Right atrium auricular region (tissue), 2 donors: ENCODE measurements around the gene FBXO46. TPM values are rescaled to one million over a fixed set of nuclear protein-coding genes. Genes with fewer than 3 reads are reported as not detected.

Experiments used
- DNase-seq: peaks from one replicate; pipeline ENCODE4 v3.0.0-alpha.2; 2019; ENCODE audit warnings: low spot score
- H3K27ac ChIP-seq, 2 donors: fragments of 200-600 bp; sonication (generic); 1 replicate in 1 of 2; 2 replicates in 1 of 2; pipeline ENCODE4 v1.5.1; 2016 to 2019
- H3K27me3 ChIP-seq, 2 donors: fragments of 200-600 bp; sonication (generic); one replicate each; pipeline versions ENCODE4 v1.5.1 to v1.6.0; 2017 to 2019
- H3K36me3 ChIP-seq: fragments of 200-600 bp; sonication (generic); one replicate; pipeline ENCODE4 v1.5.1; 2016
- H3K4me1 ChIP-seq, 2 donors: fragments of 200-600 bp; sonication (generic); one replicate each; pipeline versions ENCODE4 v1.5.1 to v1.6.0; 2017 to 2019
- H3K4me3 ChIP-seq, 2 donors: fragments of 200-600 bp; sonication (generic); 1 replicate in 1 of 2; 2 replicates in 1 of 2; pipeline ENCODE4 v1.5.1; 2017 to 2019; ENCODE audit warnings: mild to moderate bottlenecking in 1 of 2, moderate library complexity in 1 of 2
- H3K9me3 ChIP-seq, 2 donors: fragments of 200-600 bp; sonication (generic); one replicate each; pipeline ENCODE4 v1.5.1; 2019
- total RNA-seq, 2 donors: library from RNA; depleted of rRNA; stranded (reverse); fragments of >200 nt; gene quantifications; one replicate each; pipeline ENCODE4 v1.1.0, GENCODE V29; 2016
- TF ChIP-seq, protein P1 (sequence below), 2 donors: fragments of 200-600 bp; sonication (generic); IDR thresholded peaks; one replicate each; pipeline ENCODE4 v1.5.1; 2019; ENCODE audit warnings: antibody characterized with exemption in 2 of 2

FBXO46 gene
- total RNA-seq, 2 donors from 2014 or later = 11.6 to 12.1 TPM

DNA sequence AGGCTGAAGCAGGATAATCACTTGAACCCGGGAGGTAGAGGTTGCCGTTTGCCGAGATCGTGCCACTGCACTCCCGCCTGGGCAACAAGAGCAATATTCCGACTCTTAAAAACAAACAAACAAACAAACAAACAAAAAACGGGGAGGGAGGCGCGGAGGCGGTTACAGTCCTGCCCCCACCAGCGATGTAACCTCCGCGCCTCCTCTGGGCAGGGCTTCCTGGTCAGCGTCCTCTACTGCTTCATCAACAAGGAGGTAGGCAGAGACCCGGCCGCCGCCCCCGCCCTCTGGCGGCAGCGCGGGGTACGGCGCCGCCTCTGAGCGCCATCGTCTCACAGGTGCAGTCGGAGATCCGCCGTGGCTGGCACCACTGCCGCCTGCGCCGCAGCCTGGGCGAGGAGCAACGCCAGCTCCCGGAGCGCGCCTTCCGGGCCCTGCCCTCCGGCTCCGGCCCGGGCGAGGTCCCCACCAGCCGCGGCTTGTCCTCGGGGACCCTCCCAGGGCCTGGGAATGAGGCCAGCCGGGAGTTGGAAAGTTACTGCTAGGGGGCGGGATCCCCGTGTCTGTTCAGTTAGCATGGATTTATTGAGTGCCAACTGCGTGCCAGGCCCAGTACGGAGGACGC is 49.2 kb downstream of the FBXO46 start:
- TF ChIP-seq, protein P1, sequence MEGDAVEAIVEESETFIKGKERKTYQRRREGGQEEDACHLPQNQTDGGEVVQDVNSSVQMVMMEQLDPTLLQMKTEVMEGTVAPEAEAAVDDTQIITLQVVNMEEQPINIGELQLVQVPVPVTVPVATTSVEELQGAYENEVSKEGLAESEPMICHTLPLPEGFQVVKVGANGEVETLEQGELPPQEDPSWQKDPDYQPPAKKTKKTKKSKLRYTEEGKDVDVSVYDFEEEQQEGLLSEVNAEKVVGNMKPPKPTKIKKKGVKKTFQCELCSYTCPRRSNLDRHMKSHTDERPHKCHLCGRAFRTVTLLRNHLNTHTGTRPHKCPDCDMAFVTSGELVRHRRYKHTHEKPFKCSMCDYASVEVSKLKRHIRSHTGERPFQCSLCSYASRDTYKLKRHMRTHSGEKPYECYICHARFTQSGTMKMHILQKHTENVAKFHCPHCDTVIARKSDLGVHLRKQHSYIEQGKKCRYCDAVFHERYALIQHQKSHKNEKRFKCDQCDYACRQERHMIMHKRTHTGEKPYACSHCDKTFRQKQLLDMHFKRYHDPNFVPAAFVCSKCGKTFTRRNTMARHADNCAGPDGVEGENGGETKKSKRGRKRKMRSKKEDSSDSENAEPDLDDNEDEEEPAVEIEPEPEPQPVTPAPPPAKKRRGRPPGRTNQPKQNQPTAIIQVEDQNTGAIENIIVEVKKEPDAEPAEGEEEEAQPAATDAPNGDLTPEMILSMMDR (IDR thresholded peaks at IDR 0.05) = peak; percentile 97 to 99
- H3K4me1 ChIP-seq = peaks cover 0 to 29% of the 10 kb centered on the region in 2 donors

DNA sequence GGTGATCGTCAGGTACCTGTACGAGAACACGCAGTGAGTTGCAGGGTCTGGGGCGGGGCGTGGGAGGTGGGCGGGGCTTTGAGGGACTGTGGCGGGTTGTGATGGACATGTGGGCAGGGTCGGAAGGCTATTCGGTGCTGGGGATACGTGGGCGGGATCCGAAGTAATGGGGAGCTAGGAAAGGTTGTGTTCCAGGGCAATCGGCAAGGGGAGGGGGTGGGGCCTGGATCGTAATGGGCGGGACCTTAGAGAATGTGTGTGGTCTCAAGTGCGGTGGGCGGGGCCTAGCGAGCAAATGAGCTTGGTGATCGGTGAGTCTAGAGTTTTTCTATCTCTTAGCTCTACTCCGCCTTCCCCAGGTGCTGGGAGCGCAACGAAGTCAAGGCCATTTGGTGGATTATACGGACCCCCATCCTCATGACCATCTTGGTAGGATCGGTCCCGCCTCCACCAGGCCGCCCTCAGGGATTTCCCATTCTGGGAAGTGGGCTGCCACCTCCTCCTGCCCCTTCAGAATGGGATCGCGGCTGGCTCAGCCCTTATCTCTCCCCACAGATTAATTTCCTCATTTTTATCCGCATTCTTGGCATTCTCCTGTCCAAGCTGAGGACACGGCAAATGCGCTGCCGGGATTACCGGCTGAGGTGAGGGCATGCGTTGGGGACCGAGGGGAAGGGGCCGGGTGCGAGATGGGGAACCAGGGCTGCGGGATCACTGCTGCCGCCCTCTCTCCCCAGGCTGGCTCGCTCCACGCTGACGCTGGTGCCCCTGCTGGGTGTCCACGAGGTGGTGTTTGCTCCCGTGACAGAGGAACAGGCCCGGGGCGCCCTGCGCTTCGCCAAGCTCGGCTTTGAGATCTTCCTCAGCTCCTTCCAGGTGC is 53.1 kb downstream of the FBXO46 start:
- DNase-seq = peak; percentile 70
- H3K36me3 ChIP-seq = no peaks in the 10 kb centered on the region
- H3K4me1 ChIP-seq = peaks cover 0 to 29% of the 10 kb centered on the region in 2 donors
- no peaks in the 10 kb centered on the region for H3K9me3 ChIP-seq
- TF ChIP-seq, protein P1 (IDR thresholded peaks at IDR 0.05) = no peak
- H3K27ac ChIP-seq = no peak overlapping the region
- peaks cover 6 to 14% of the 10 kb centered on the region in 2 donors for H3K27me3 ChIP-seq
- peak overlapping the region; percentile 29 to 47 for H3K4me3 ChIP-seq

More for the DNA sequence above, 49.2 kb downstream of the FBXO46 start:
- Histone ChIP-seq H3K4me3 (peak overlapping the region; percentile 23 to 44), H3K36me3 (peaks cover 8% of the 10 kb centered on the region), H3K27ac (peak overlapping the region; percentile 71 to 74), H3K9me3 (no peaks in the 10 kb centered on the region), H3K27me3 (peaks cover 6 to 14% of the 10 kb centered on the region in 2 donors)
- peak; percentile 92 for DNase-seq

GRCh38 chr19:45676851-45677263 is 53.8 kb downstream of the FBXO46 start:
- peaks cover 0 to 26% of the 10 kb centered on the region in 2 donors for H3K4me1 ChIP-seq
- H3K4me3 ChIP-seq = peak overlapping the region; percentile 29 to 47
- no peak overlapping the region for H3K27ac ChIP-seq
- H3K9me3 ChIP-seq = no peaks in the 10 kb centered on the region
- H3K27me3 ChIP-seq = peaks cover 6 to 14% of the 10 kb centered on the region in 2 donors
- no peak for DNase-seq
- H3K36me3 ChIP-seq = no peaks in the 10 kb centered on the region
- TF ChIP-seq, protein P1 (IDR thresholded peaks at IDR 0.05) = no peak

DNA sequence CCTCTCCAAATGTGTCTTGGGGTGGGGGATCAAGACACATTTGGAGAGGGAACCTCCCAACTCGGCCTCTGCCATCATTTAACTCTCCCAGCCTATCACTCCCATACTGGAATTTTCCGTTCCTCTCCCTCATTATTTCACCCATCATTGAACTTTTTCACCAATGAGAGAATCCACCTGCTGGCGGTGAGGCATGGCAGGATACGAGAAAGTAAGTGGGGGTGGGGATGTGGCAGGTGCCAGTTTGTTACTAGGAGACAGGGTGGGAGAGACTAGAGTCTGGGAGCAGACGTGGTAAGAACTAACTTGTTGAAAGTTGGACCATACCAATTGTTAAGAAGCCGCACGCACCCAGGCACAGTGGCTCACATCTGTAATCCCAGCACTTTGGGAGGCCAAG is 55.8 kb downstream of the FBXO46 start:
- peaks cover 0 to 21% of the 10 kb centered on the region in 2 donors for H3K4me1 ChIP-seq
- H3K9me3 ChIP-seq = no peaks in the 10 kb centered on the region
- H3K4me3 ChIP-seq = no peak overlapping the region
- TF ChIP-seq, protein P1 (IDR thresholded peaks at IDR 0.05) = no peak
- no peak for DNase-seq
- H3K27me3 ChIP-seq = peaks cover 11 to 14% of the 10 kb centered on the region in 2 donors
- no peak overlapping the region for H3K27ac ChIP-seq
- no peaks in the 10 kb centered on the region for H3K36me3 ChIP-seq

DNA sequence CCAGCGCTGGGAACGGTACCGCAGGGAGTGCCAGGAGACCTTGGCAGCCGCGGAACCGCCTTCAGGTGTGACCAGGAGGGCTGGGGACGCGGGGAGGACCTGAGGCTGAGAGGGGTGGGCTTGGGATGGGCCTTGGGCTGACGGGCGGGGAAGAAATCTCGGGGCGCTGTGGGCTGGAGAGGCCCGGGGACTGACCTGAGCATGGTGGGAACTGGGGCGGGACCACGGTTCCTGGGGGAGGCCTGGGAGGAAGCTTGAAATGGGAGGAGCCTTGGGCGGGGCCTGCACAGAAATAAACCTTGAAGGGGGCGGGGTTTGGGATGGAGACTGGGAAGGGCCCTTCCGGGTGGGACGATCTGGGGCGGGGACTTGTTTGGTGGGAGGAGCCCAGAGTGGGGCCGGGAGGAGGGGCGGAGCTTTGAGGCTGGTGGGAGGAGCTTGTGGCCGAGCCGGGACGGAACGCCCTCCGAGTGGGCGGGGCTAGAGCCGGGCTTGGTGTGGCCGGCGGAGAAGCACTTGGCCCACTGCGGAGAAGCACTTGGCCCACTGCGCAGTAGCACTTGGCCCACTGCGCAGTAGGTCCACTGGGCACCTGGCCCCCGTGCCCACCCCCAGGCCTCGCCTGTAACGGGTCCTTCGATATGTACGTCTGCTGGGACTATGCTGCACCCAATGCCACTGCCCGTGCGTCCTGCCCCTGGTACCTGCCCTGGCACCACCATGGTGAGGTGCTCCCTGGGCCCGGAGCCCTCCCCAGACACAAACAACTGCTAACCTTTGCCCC is 59.8 kb downstream of the FBXO46 start:
- Histone ChIP-seq H3K4me1 (peaks cover 0 to 27% of the 10 kb centered on the region in 2 donors), H3K9me3 (no peaks in the 10 kb centered on the region), H3K27me3 (peaks cover 0 to 5% of the 10 kb centered on the region in 2 donors), H3K27ac (peak overlapping the region in 1 of 2 donors; percentile 46), H3K4me3 (peak overlapping the region; percentile 11 to 21), H3K36me3 (no peaks in the 10 kb centered on the region)
- TF ChIP-seq, protein P1 (IDR thresholded peaks at IDR 0.05) = no peak
- peak; percentile 70 for DNase-seq
